GM21447 (cell line): ENCODE measurements around the gene HDAC4.
A peak's percentile ranks its signal among the peaks of the same experiment; 100 is the strongest.

Experiments used
- ATAC-seq: cut with Tn5 transposase; IDR thresholded peaks from one replicate; pipeline ENCODE4 v1.9.1; 2021; ENCODE audit not compliant: unreplicated experiment

HDAC4 gene

DNA sequence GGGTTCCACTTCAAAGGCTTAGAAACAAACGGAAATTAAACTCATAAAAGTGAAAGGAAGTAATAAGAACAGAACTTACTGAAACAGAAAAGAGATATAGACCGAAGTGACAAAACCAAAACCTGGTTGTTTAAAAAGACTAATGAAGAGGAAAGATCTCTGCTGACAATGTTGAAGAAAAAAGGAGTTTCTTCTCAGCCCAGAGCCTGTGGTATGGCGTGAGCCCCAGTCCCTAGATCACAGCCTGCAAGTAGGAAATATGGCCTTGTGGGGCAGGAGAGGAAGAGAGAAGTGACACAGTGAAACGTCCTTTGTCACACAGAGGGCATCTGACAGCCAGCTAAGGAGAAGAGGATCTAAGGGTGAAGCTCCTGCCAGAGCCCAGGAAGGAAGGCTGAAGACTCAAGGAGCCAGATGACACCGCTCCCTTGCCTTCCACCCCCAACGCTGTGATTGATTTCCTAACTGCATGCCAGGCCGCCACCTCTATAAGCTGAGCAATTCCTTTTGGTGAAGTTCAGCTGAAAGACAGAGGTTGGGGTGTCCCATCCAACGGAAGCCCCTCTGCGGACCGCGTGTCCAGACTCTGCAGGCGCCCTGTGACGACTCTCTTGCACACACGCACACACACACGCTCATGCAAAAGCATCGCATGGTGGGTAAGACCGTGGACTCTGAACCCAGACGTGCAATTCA lies 141.1 kb downstream of the HDAC4 start:
- peak; percentile 68 for ATAC-seq

GRCh38 chr2:239259173-239259572 lies 141.6 kb downstream of the HDAC4 start:
- peak; percentile 61 for ATAC-seq

DNA sequence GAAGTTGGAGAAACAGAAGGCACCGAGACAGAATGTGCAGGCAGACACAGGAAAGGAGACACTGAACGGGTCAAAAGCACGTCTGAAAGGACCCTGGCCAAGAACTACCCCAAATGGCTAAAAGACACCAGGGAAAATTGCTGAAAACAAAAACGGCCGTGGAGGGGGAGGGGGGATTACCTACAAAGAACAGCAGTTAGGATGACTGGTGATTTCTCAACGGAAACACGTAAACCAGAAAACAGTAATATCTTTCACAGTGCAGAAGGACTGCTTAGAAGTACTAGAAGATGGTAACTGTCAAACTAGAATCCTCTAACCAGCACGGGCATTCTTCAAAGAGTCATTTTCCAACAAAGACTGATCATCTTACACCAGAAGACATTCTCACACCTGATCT lies 142.6 kb downstream of the HDAC4 start:
- no peak for ATAC-seq

- ATAC-seq, result no peak
Observed at GRCh38 chr2:239257511-239257937, 143.3 kb downstream of the HDAC4 start.

DNA sequence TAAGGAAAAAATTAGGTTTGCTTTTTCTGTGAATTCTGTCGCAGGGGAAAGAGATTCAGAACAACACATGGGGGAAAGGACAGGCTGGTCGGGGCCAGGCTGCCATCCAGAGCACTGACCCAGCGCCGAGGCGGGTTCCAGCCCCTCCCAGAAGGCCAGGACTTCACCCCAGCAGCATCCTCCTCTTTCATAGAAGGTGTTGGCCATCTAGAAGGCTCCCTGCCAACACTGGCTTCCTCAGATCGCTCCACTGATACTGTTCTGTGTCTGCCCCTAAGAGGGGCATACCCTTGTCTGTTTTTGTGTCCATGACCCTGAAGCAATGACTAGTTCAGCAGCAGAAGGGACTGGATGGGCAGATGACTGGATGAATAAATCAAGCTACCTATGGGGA lies 144.5 kb downstream of the HDAC4 start:
- no peak for ATAC-seq

GRCh38 chr2:239255628-239256349 lies 145.0 kb downstream of the HDAC4 start:
- ATAC-seq, result no peak

DNA sequence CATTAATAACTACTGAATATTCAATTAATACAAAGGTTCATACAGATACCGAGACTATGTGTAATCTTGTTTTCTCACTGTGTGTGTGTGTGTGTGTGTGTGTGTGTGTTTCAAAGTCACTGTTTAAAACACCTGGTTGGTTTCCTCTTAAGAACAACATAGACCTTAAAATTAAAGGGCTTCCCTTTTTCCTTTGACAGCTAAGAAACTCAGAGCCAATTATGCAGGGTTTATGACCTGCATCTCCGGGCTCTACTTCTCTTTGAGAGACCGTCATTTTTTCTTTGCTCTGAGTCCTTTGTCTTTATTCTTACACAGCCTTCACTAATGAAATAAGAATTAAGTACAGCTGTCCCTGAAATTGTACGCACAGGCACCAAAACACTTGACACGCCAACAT lies 145.6 kb downstream of the HDAC4 start:
- no peak for ATAC-seq

GRCh38 chr2:239253701-239254436 lies 147.0 kb downstream of the HDAC4 start:
- ATAC-seq, result no peak

DNA sequence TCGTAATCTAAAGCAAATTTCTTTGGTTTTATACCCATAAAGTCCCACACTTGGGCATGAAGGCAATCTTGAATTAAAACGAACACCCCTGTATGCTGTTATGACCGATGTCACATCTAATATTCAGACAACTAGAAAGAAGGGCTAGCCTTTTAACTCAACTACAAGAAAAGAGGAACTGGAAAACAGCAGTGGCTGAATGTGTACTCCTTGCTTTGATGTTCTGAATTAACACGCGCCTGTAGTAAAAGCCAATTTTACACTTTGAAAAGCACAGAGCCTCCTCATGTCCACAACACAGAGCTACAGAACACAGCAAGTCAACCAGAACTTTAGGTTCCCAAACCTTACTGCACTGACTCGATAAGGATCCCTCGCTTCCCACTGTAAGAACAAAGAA lies 147.6 kb downstream of the HDAC4 start:
- peak; percentile 70 for ATAC-seq

GRCh38 chr2:239252801-239253200 lies 148.0 kb downstream of the HDAC4 start:
- peak; percentile 16 for ATAC-seq

DNA sequence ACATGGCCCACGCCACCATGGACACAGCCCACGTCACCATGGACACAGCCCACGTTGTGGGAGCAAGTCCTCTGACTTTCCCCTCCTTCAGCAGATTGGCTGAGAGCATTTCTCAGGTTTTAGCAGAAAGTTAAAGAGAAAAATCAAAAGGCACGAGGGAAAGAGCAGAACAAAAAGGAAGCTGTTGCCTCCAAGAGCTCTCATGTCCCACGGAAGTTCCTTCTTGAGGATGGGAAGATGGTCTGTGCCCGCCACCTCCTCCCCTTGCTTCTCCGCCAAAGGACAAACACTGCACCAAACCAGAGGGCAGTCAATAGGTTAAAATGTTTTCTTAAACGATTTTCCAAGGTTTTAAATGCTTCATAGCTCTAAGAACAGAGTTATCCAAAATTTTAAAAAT lies 148.4 kb downstream of the HDAC4 start:
- no peak for ATAC-seq

DNA sequence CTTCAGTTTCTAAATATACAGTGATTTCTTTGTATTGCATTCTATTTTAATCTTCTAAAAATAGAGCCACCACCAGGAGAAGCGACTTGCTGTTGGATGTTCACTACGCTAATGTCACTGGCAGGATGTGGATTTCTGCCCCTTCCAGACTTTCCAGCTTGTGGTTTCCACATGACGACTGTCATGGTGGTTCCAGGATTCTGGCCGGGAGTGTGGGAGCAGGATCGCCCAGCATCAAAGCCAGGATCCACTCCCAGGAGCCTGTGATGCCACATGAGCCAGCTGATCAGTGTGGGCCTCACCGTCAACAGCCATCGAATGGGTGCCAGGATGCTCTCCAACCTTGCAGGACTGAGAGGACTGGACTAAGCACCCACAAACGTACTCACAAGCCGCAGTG lies 148.8 kb downstream of the HDAC4 start:
- ATAC-seq, result no peak

DNA sequence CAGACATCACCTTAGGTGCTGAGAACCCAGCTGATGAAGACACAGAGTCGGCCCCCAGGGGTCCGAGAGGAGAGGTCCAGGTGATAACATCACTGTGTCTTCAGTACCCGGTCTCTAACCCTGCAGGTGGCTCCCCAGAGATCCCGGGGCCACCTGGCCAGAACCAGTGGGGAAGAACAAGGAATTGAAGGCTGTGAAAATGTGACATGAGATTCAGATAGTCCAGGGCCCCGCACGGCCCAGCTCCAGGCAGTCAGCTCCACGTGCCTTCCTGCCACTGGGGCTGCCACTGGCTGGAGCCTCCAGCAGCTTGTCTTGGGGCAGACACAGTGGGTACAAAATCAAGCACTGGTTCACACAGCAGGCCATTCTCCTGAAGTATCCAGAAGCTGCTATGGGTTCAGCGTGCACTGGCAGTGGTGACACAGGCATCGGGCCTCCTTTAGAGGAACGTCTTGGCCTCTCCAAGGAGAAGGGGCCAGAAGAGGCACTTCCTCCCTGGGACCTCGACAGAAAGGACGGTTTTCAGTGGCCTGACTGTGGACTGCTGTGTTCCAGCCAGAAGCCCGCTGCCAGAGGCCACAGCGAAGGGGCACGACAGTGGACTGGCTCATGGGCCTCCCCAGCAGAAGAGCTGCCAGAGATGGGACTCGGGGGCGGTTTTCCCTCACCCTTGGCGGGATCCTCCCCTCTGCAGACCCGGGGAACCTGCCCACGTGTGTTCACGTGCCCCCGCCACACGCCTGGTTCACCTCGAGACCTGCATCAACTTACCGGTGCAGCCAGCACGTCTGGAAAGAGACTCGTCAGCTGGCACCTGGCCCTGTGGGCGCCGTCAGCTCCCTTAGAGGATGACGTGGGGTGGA lies 150.4 kb downstream of the HDAC4 start:
- no peak for ATAC-seq

- ATAC-seq, result no peak
Observed at GRCh38 chr2:239249776-239250175, 151.0 kb downstream of the HDAC4 start.

- no peak for ATAC-seq
Observed at GRCh38 chr2:239249048-239249447, 151.8 kb downstream of the HDAC4 start.

GRCh38 chr2:239247401-239248245 lies 153.2 kb downstream of the HDAC4 start:
- no peak for ATAC-seq

- ATAC-seq, result no peak
Observed at GRCh38 chr2:239246723-239247122, 154.1 kb downstream of the HDAC4 start.

DNA sequence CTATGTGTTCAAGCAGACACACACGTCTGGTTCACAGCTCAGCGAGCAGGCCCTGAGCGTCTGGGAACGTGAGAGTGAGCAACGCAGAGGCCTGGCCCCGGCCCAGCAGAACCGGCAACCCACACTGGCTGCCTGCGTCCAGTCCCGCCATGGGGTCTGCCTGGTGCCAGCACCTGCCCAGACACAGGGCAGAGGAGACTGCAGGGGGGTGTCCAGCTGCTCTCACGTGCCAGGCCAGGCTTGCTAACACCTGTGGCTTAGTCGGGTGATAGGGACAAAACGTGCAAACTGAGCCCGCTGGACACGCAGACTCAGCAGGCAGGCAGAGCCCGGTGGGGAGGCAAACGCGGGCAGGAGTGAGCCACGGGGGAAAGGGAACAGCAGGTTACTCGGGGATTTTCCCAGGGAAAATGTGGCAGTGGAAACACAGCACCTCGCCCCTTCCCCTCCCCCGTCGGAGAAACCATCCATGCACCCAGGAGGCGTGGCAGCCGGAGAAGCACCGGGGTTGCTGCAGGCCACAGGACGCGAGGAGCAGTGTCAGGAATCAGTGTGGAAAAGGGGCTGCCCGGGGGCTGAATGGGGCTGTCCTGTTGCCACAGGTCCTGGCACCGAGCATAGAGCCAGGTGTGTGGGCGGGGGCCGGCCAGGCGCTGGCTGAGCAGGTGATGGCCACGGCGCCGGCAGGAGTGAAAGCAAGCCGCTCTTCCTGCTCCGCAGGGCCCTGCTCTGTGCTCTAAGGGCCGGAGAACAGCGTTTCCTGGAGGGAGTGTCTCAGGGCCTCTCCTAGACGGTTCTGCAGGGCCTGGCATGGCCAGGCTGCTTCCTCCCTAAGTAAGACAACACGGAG lies 154.7 kb downstream of the HDAC4 start:
- no peak for ATAC-seq

- no peak for ATAC-seq
Observed at GRCh38 chr2:239245107-239245506, 155.7 kb downstream of the HDAC4 start.
